SU-DHL-6 (cell line): ENCODE measurements around the gene ARHGEF19.

Experiments used
- EZH2phosphoT487 ChIP-seq: fragments of 200-600 bp; sonication (generic), shearing (Covaris generic); conservative IDR thresholded peaks from 2 replicates; pipeline ENCODE4 v1.6.1; 2018; ENCODE audit warnings: mild to moderate bottlenecking, antibody characterized with exemption, low read length, moderate library complexity, mixed read lengths
- TF ChIP-seq, protein P1 (sequence below): fragments of 200-600 bp; sonication (generic); IDR thresholded peaks from one replicate; pipeline ENCODE4 v1.5.1; 2017; ENCODE audit warnings: antibody characterized with exemption, mild to moderate bottlenecking, low read length, moderate library complexity; ENCODE audit not compliant: insufficient read depth, poor library complexity, severe bottlenecking

DNA sequence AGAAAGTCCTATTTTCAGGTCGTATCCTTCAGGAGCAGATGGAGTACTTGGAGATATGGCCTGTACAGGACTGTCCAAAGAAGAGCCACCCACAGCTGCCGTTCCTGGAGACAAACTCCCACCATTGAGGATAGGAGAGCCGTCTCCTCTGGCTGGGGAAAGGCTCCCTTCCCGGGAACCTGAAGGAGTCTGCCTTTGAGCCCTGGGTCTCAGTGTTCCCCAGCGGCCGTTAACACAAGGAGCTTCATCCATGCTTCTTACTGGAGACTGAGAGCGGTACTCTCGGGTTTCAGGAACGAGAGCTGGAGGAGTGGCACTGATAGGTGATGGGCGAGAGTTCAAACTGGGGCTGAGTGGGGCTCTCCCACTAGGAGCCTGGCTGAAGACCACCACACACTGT is 38.9 kb upstream of the ARHGEF19 start:
- TF ChIP-seq, protein P1, sequence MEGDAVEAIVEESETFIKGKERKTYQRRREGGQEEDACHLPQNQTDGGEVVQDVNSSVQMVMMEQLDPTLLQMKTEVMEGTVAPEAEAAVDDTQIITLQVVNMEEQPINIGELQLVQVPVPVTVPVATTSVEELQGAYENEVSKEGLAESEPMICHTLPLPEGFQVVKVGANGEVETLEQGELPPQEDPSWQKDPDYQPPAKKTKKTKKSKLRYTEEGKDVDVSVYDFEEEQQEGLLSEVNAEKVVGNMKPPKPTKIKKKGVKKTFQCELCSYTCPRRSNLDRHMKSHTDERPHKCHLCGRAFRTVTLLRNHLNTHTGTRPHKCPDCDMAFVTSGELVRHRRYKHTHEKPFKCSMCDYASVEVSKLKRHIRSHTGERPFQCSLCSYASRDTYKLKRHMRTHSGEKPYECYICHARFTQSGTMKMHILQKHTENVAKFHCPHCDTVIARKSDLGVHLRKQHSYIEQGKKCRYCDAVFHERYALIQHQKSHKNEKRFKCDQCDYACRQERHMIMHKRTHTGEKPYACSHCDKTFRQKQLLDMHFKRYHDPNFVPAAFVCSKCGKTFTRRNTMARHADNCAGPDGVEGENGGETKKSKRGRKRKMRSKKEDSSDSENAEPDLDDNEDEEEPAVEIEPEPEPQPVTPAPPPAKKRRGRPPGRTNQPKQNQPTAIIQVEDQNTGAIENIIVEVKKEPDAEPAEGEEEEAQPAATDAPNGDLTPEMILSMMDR, result no peak
- no peak for TF ChIP-seq EZH2phosphoT487
